HG03571 (cell line): ENCODE results near the gene FN1.
"Not testable (repeated sequence)": the region's sequence is repeated elsewhere in the genome, so short reads cannot be mapped to it uniquely, and the experiment has no call there.

Experiments
- ATAC-seq: cut with Tn5 transposase; IDR thresholded peaks from one replicate; pipeline ENCODE4 v1.9.1; 2021; ENCODE audit not compliant: unreplicated experiment

The FN1 gene

GRCh38 chr2:215423928-215424540 lies 11.8 kb downstream of the FN1 start:
- ATAC-seq = no peak

- ATAC-seq = no peak
Measured at GRCh38 chr2:215423234-215423633, 12.6 kb downstream of the FN1 start.

DNA sequence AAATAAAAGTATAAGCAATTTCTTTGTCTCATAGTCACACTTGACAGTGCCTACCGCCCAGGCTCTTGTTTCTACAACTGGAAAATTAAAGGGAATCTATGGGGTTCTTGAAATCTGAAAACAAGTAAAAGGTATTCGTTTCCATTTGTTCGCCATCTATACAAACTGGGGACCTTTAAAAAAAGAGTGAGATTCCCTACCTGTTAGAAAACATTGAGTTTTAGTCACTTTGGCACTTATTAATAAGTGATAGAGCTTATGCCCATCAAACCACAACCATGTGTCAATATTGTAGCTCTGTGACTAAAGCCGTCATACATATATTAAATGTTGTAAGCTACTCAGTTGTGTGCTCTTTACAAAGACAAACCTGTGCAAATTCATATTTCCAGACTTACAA lies 13.2 kb downstream of the FN1 start:
- ATAC-seq = no peak

DNA sequence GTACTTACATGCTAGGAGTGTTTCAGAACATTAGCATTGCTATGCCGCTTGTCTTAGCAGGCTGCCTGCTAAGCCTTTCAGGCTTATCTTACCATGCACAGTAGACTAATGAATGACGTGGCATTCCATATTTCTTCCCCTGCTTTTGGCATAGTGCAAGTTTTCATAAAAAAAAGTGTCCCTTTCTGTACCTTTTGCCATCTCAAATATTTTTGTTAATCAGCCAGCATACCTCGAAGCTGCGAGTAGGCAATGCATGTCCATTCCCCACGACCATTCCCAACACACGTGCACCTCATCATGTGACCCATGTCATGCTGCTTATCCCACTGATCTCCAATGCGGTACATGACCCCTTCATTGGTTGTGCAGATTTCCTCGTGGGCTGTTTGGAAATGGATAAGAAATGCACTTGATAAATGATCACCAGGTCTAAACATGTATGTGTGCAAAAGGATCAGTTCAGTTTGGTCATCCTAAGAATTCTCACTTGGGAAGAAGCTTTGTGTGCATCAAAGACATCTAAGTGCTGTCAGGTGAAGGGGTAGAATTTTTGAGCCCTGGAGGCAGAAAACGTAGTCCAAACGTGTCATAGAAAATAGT lies 13.9 kb downstream of the FN1 start:
- ATAC-seq = no peak

DNA sequence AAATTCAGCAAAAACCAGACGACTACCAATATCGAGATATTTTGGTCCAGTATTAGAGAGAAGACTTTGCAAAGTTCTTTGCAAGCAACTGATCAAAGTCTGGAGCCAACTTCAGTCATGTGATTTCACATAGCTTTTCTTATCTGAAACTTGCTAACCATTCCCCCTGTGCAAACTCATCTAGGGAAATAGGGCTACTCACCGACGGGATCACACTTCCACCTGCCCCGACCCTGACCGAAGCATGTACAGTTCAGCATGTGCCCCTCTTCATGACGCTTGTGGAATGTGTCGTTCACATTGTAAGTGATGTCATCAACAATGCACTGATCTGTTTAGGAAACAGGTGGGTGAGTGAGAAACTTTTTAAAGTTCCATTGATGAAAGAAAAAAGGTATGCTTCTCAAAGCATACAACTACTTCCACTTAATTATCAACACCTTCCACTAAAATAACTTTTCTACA lies 15.4 kb downstream of the FN1 start:
- no peak for ATAC-seq

GRCh38 chr2:215419769-215420470 lies 15.9 kb downstream of the FN1 start:
- no peak for ATAC-seq

- no peak for ATAC-seq
Measured at GRCh38 chr2:215419113-215419512, 16.8 kb downstream of the FN1 start.

GRCh38 chr2:215418064-215418963 lies 17.6 kb downstream of the FN1 start:
- no peak for ATAC-seq

- ATAC-seq = no peak
Measured at GRCh38 chr2:215417400-215417951, 18.4 kb downstream of the FN1 start.

DNA sequence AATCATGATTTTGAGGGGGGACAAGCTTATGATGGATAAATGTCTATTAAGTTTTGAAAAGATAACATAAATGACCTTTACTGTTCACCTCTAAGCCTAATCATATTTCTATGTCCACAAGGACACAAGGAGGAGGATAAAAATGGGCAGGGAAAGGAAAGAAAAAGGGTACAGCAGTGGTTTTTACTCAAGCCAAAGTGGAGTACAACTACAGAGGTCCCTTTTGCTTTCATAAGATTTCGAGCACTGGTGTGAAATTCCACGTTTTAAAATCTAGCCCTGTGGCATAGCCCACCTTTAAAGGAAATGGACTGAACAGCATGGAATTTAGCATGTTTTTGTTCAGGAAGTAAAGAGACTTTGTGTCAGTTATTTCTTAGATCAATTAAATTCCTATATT lies 19.2 kb downstream of the FN1 start:
- no peak for ATAC-seq

- no peak for ATAC-seq
Measured at GRCh38 chr2:215415820-215416577, 19.9 kb downstream of the FN1 start.

- ATAC-seq = no peak
Measured at GRCh38 chr2:215415218-215415617, 20.6 kb downstream of the FN1 start.

DNA sequence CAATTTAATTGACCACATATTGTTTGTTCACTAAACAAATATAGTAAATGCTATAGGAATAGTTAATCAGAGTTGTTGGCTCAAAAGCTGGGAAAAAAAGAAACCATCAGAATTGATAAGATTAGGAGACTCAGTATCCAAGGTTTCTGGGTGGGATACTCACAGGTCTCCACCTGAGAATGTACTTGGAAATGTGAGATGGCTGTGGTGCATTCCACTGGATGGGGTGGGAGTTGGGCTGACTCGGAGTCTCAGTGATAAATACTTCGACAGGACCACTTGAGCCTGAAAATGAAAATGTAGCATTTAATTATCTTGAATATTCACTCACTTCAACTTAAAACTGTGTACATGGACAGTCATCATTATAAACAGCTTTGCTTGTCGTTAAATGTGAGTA lies 21.2 kb downstream of the FN1 start:
- no peak for ATAC-seq

GRCh38 chr2:215413974-215414373 lies 21.9 kb downstream of the FN1 start:
- ATAC-seq = no peak

GRCh38 chr2:215413484-215413777 lies 22.4 kb downstream of the FN1 start:
- ATAC-seq = no peak

- ATAC-seq = no peak
Measured at GRCh38 chr2:215411941-215412743, 23.7 kb downstream of the FN1 start.

DNA sequence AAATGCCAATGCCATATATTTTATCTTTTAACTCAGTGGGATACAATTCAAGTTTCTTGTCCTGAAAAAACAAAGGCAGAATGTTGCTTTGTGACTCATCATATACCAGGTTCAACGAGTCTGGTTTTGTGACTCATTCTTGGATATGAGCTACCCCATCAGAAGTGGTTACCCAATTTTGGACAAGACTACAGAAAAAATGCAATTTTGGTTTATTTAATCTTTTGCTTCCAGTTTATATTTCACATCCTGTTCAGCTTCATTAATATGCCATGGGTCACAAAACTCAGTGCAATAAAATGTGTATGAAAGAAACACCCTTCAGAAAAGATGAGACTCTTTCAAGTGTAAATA lies 25.0 kb downstream of the FN1 start:
- no peak for ATAC-seq

DNA sequence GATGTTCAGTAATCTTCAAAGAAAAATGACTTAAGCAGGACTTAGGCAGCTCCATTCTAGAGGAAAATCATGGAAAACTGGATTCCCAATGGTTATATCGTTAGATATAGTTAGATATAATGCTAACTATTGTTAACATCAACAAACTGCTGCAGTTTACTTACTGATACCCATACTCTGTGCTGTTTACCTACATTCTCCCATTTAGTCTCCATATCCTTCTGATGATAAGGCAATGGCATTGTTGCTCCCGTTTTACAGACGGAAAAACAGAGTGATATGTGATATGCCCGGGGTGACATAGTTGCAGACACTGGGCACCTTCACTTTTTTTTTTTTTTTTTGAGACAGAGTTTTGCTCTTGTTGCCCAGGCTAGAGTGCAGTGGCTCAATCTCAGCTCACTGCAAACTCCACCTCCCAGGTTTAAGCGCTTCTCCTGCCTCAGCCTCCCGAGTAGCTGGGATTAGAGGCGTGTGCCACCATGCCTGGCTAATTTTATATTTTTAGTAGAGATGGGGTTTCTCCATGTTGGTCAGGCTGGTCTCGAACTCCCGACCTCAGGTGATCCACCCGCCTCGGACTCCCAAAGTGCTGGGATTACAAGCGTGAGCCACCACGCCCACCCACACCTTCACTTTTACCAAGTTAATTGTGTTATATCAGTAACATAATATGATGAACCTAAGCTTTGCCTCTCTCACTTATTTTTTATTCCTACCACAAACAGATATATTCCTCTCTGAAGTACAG lies 25.5 kb downstream of the FN1 start:
- ATAC-seq = not testable (repeated sequence)
